GM12878 (cell line): ENCODE results near the gene CTH. TPM values are rescaled to one million over a fixed set of nuclear protein-coding genes. Genes with fewer than 3 reads are reported as not detected.

ENCODE experiments used
- CEBPB ChIP-seq, 2 experiments: fragments of 150-350 bp in 1 of 2; IDR thresholded peaks; 2 replicates each; pipeline ENCODE4 v1.6.1; 2012 to 2014; ENCODE audit warnings: low read depth in 2 of 2, low read length in 2 of 2, borderline replicate concordance in 1 of 2, inconsistent platforms in 1 of 2
- DPF2 ChIP-seq: fragments of 450-650 bp; IDR thresholded peaks from 2 replicates; pipeline ENCODE4 v1.6.1; 2017; ENCODE audit warnings: mild to moderate bottlenecking
- E2F4 ChIP-seq: IDR thresholded peaks from 2 replicates; pipeline ENCODE4 v1.6.1; 2012; ENCODE audit warnings: low read depth, low read length, improper control_type of control experiment
- E4F1 ChIP-seq: fragments of 450-650 bp; IDR thresholded peaks from 2 replicates; pipeline ENCODE4 v1.6.1; 2018; ENCODE audit warnings: borderline replicate concordance, mild to moderate bottlenecking; ENCODE audit not compliant: partially characterized antibody
- HCFC1 ChIP-seq: fragments of 150-350 bp; IDR thresholded peaks from 2 replicates; pipeline ENCODE4 v1.6.1; 2014; ENCODE audit warnings: low read length
- KLF5 ChIP-seq: fragments of 450-650 bp; IDR thresholded peaks from 2 replicates; pipeline ENCODE4 v1.6.1; 2014; ENCODE audit warnings: mild to moderate bottlenecking; ENCODE audit not compliant: partially characterized antibody
- MTA2 ChIP-seq: fragments of 450-650 bp; IDR thresholded peaks from 2 replicates; pipeline ENCODE4 v1.6.1; 2016; ENCODE audit warnings: low read depth, mild to moderate bottlenecking, moderate library complexity
- NR2F1 ChIP-seq: fragments of 450-650 bp; conservative IDR thresholded peaks from 2 replicates; pipeline ENCODE4 v1.6.1; 2017; ENCODE audit warnings: mild to moderate bottlenecking
- SMARCA5 ChIP-seq: fragments of 450-650 bp; IDR thresholded peaks from 2 replicates; pipeline ENCODE4 v1.6.1; 2017; ENCODE audit warnings: mild to moderate bottlenecking
- SREBF2 ChIP-seq: IDR thresholded peaks from 2 replicates; pipeline ENCODE4 v1.6.1; 2012; ENCODE audit warnings: mild to moderate bottlenecking, low read length
- STAT3 ChIP-seq: IDR thresholded peaks from 2 replicates; pipeline ENCODE4 v1.6.1; 2011; ENCODE audit warnings: low read depth, low read length, improper control_type of control experiment
- SUZ12 ChIP-seq: fragments of 200-600 bp; sonication (generic); IDR thresholded peaks from one replicate; pipeline ENCODE4 v1.6.1; 2018; ENCODE audit warnings: antibody characterized with exemption, mild to moderate bottlenecking; ENCODE audit not compliant: unreplicated experiment
- TCF3 ChIP-seq: IDR thresholded peaks from 2 replicates; pipeline ENCODE4 v1.6.1; 2012; ENCODE audit warnings: low read depth, mild to moderate bottlenecking, low read length, borderline replicate concordance; ENCODE audit not compliant: insufficient read depth
- YY1 ChIP-seq: IDR thresholded peaks from 2 replicates; pipeline ENCODE4 v1.6.1; 2011; ENCODE audit warnings: low read depth, mild to moderate bottlenecking, low read length
- ZNF24 ChIP-seq: fragments of 450-650 bp; IDR thresholded peaks from 2 replicates; pipeline ENCODE4 v1.6.1; 2017; ENCODE audit warnings: antibody characterized with exemption, mild to moderate bottlenecking
- polyA plus RNA-seq, 11 experiments: library from polyadenylated mRNA; depleted of rRNA in 4 of 11; unstranded in 6 of 11; stranded (reverse) in 5 of 11; fragments of >200 nt; fragmentation: Nextera tagmentation in 4 of 11; fragmentation: Illumina TruSeq in 1 of 11; extraction: Ambion mirVana in 4 of 11; extraction: Trizol in 1 of 11; gene quantifications; 1 replicate in 1 of 11; 2 replicates in 10 of 11; pipeline versions ENCODE4 v1.2.1 to v1.2.3, GENCODE V29; 2011 to 2016; ENCODE audit warnings: inconsistent platforms in 2 of 11, missing spikeins in 2 of 11, low read depth in 1 of 11
- total RNA-seq, 4 experiments: library from RNA; depleted of rRNA in 3 of 4; stranded (reverse); fragments of >200 nt in 3 of 4; fragmentation: Illumina TruSeq in 1 of 4; extraction: Trizol in 1 of 4; gene quantifications; 2 replicates each; pipeline versions ENCODE4 v1.2.1 to v1.2.3, GENCODE V29; 2013 to 2021
- TF ChIP-seq, protein P1 (sequence below): fragments of 450-650 bp; IDR thresholded peaks from 2 replicates; pipeline ENCODE4 v1.6.1; 2017; ENCODE audit warnings: borderline replicate concordance
- TF ChIP-seq, protein P2 (sequence below): fragments of 150-350 bp; IDR thresholded peaks from 2 replicates; pipeline ENCODE4 v1.6.1; 2016; ENCODE audit warnings: low read depth, low read length
- TF ChIP-seq, protein P3 (sequence below): IDR thresholded peaks from 2 replicates; pipeline ENCODE4 v1.6.1; 2012; ENCODE audit warnings: low read length, inconsistent platforms

The CTH gene
- total and polyA plus RNA-seq, 10 of the 15 experiments (the other 5 are each of a cell fraction or from before 2014, with no cell fraction given), result 6.3 to 17.5 (median 10.4) TPM

GRCh38 chr1:70410604-70411359, at the start of gene CTH (continued):
- TF ChIP-seq YY1, result 0 out of 2 replicates have a peak, but pooled peaks have one; percentile 24
- no peak for TF ChIP-seq SREBF2
- peak; percentile 37 for TF ChIP-seq KLF5
- TF ChIP-seq TCF3, result no peak
- 0 out of 2 replicates have a peak, but pooled peaks have one; percentile 56 for TF ChIP-seq DPF2
- TF ChIP-seq E4F1, result no peak
- TF ChIP-seq SUZ12, result no peak
- TF ChIP-seq HCFC1, result no peak
- no peak for TF ChIP-seq E2F4
- TF ChIP-seq, protein P1, sequence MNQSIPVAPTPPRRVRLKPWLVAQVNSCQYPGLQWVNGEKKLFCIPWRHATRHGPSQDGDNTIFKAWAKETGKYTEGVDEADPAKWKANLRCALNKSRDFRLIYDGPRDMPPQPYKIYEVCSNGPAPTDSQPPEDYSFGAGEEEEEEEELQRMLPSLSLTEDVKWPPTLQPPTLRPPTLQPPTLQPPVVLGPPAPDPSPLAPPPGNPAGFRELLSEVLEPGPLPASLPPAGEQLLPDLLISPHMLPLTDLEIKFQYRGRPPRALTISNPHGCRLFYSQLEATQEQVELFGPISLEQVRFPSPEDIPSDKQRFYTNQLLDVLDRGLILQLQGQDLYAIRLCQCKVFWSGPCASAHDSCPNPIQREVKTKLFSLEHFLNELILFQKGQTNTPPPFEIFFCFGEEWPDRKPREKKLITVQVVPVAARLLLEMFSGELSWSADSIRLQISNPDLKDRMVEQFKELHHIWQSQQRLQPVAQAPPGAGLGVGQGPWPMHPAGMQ, result no peak
- no peak for TF ChIP-seq ZNF24
- TF ChIP-seq, protein P2, sequence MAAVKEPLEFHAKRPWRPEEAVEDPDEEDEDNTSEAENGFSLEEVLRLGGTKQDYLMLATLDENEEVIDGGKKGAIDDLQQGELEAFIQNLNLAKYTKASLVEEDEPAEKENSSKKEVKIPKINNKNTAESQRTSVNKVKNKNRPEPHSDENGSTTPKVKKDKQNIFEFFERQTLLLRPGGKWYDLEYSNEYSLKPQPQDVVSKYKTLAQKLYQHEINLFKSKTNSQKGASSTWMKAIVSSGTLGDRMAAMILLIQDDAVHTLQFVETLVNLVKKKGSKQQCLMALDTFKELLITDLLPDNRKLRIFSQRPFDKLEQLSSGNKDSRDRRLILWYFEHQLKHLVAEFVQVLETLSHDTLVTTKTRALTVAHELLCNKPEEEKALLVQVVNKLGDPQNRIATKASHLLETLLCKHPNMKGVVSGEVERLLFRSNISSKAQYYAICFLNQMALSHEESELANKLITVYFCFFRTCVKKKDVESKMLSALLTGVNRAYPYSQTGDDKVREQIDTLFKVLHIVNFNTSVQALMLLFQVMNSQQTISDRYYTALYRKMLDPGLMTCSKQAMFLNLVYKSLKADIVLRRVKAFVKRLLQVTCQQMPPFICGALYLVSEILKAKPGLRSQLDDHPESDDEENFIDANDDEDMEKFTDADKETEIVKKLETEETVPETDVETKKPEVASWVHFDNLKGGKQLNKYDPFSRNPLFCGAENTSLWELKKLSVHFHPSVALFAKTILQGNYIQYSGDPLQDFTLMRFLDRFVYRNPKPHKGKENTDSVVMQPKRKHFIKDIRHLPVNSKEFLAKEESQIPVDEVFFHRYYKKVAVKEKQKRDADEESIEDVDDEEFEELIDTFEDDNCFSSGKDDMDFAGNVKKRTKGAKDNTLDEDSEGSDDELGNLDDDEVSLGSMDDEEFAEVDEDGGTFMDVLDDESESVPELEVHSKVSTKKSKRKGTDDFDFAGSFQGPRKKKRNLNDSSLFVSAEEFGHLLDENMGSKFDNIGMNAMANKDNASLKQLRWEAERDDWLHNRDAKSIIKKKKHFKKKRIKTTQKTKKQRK, result no peak
- TF ChIP-seq SMARCA5, result no peak
- TF ChIP-seq, protein P3, sequence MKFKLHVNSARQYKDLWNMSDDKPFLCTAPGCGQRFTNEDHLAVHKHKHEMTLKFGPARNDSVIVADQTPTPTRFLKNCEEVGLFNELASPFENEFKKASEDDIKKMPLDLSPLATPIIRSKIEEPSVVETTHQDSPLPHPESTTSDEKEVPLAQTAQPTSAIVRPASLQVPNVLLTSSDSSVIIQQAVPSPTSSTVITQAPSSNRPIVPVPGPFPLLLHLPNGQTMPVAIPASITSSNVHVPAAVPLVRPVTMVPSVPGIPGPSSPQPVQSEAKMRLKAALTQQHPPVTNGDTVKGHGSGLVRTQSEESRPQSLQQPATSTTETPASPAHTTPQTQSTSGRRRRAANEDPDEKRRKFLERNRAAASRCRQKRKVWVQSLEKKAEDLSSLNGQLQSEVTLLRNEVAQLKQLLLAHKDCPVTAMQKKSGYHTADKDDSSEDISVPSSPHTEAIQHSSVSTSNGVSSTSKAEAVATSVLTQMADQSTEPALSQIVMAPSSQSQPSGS, result no peak
- TF ChIP-seq NR2F1, result peak; percentile 79
- no peak; the same call in 1 of the 2 replicates for TF ChIP-seq STAT3
- TF ChIP-seq CEBPB (IDR thresholded peaks at IDR 0.05; ENCODE audit: borderline replicate concordance in 1 of 2, low read depth in 2 of 2, low read length in 2 of 2), result no peak
- TF ChIP-seq MTA2, result peak; percentile 68
